ENCODE measurements around the gene ZSCAN5C.
"Not testable (repeated sequence)": the region's sequence is repeated elsewhere in the genome, so short reads cannot be mapped to it uniquely, and the experiment has no call there.

The ZSCAN5C gene

GRCh38 chr19:56163097-56163496 is 39.0 kb upstream of the ZSCAN5C start:
- no peak for TF ChIP-seq CTCF (IDR thresholded peaks at IDR 0.05)
- H3K9me3 ChIP-seq, result no peaks in the 10 kb centered on the region
- peaks cover 29% of the 10 kb centered on the region for H3K27me3 ChIP-seq
- no peak overlapping the region for H3K4me3 ChIP-seq (ENCODE audit: low read depth in 1 of 2, low read length in 1 of 2)
- no peaks in the 10 kb centered on the region for H3K4me1 ChIP-seq (ENCODE audit: control insufficient read depth in 1 of 2, insufficient read depth in 1 of 2, low read depth in 1 of 2, low read length in 1 of 2)
- H3K27ac ChIP-seq, result no peak overlapping the region
- peaks cover 16% of the 10 kb centered on the region for H3K36me3 ChIP-seq

GRCh38 chr19:56167064-56167578 is 35.0 kb upstream of the ZSCAN5C start:
- H3K9me3 ChIP-seq, result no peaks in the 10 kb centered on the region

GRCh38 chr19:56170261-56170660 is 31.8 kb upstream of the ZSCAN5C start:
- peaks cover 8 to 14% of the 10 kb centered on the region in 2 experiments for H3K4me1 ChIP-seq (ENCODE audit: control insufficient read depth in 1 of 2, insufficient read depth in 1 of 2, low read depth in 1 of 2, low read length in 1 of 2)
- no peak overlapping the region for H3K4me3 ChIP-seq (ENCODE audit: low read depth in 1 of 2, low read length in 1 of 2)
- H3K27me3 ChIP-seq, result peaks cover 13% of the 10 kb centered on the region
- no peaks in the 10 kb centered on the region for H3K36me3 ChIP-seq
- no peak for TF ChIP-seq CTCF (IDR thresholded peaks at IDR 0.05)
- H3K9me3 ChIP-seq, result no peaks in the 10 kb centered on the region
- H3K27ac ChIP-seq, result no peak overlapping the region

More at GRCh38 chr19:56167064-56167578, 35.0 kb upstream of the ZSCAN5C start:
- H3K4me1 ChIP-seq (ENCODE audit: control insufficient read depth in 1 of 2, insufficient read depth in 1 of 2, low read depth in 1 of 2, low read length in 1 of 2), result peaks cover 4 to 6% of the 10 kb centered on the region in 2 experiments
- H3K4me3 ChIP-seq (ENCODE audit: low read depth in 1 of 2, low read length in 1 of 2), result no peak overlapping the region
- peaks cover 36% of the 10 kb centered on the region for H3K27me3 ChIP-seq
- H3K36me3 ChIP-seq, result no peaks in the 10 kb centered on the region
- no peak for TF ChIP-seq CTCF (IDR thresholded peaks at IDR 0.05)
- no peak overlapping the region for H3K27ac ChIP-seq

GRCh38 chr19:56174086-56174485 is 28.0 kb upstream of the ZSCAN5C start:
- H3K27ac ChIP-seq, result no peak overlapping the region
- no peak for TF ChIP-seq CTCF (IDR thresholded peaks at IDR 0.05)
- H3K27me3 ChIP-seq, result peaks cover 8% of the 10 kb centered on the region
- H3K9me3 ChIP-seq, result no peaks in the 10 kb centered on the region
- no peaks in the 10 kb centered on the region for H3K36me3 ChIP-seq
- H3K4me1 ChIP-seq (ENCODE audit: control insufficient read depth in 1 of 2, insufficient read depth in 1 of 2, low read depth in 1 of 2, low read length in 1 of 2), result peaks cover 8 to 14% of the 10 kb centered on the region in 2 experiments
- H3K4me3 ChIP-seq (ENCODE audit: low read depth in 1 of 2, low read length in 1 of 2), result no peak overlapping the region

GRCh38 chr19:56174550-56174949 is 27.5 kb upstream of the ZSCAN5C start:
- Histone ChIP-seq H3K9me3 (no peaks in the 10 kb centered on the region), H3K4me3 (ENCODE audit: low read depth in 1 of 2, low read length in 1 of 2) (no peak overlapping the region), H3K36me3 (no peaks in the 10 kb centered on the region), H3K27me3 (peaks cover 8% of the 10 kb centered on the region), H3K27ac (no peak overlapping the region), H3K4me1 (ENCODE audit: control insufficient read depth in 1 of 2, insufficient read depth in 1 of 2, low read depth in 1 of 2, low read length in 1 of 2) (peaks cover 8 to 14% of the 10 kb centered on the region in 2 experiments)
- TF ChIP-seq CTCF (IDR thresholded peaks at IDR 0.05), result no peak

GRCh38 chr19:56175861-56176307 is 26.2 kb upstream of the ZSCAN5C start, which contains the start of gene GALP:
Gene GALP, plus strand, starts transcription at chr19:56176008. Its CDS starts 1,101 bp downstream, at chr19:56177109.
- peaks cover 8 to 22% of the 10 kb centered on the region in 2 experiments for H3K4me1 ChIP-seq (ENCODE audit: control insufficient read depth in 1 of 2, insufficient read depth in 1 of 2, low read depth in 1 of 2, low read length in 1 of 2)
- H3K9me3 ChIP-seq; H3K27ac ChIP-seq; H3K27me3 ChIP-seq; H3K36me3 ChIP-seq; H3K4me3 ChIP-seq (ENCODE audit: low read depth in 1 of 2, low read length in 1 of 2): not testable (repeated sequence)

- H3K4me1 ChIP-seq (ENCODE audit: control insufficient read depth in 1 of 2, insufficient read depth in 1 of 2, low read depth in 1 of 2, low read length in 1 of 2), result peaks cover 8 to 22% of the 10 kb centered on the region in 2 experiments
- H3K4me3 ChIP-seq (ENCODE audit: low read depth in 1 of 2, low read length in 1 of 2); H3K9me3 ChIP-seq; H3K27me3 ChIP-seq; H3K36me3 ChIP-seq; H3K27ac ChIP-seq: not testable (repeated sequence)
Observed at GRCh38 chr19:56176310-56176709, 25.8 kb upstream of the ZSCAN5C start.
